Mesenteric fat pad (tissue), 1 donor: ENCODE measurements around the gene LRBA. TPM values are rescaled to one million over a fixed set of nuclear protein-coding genes. Genes with fewer than 3 reads are reported as not detected.

Experiments
- DNase-seq: peaks from one replicate; pipeline ENCODE4 v3.0.0-alpha.2; 2020; ENCODE audit warnings: low spot score
- total RNA-seq: library from RNA; stranded (reverse); fragmentation: NEBNext Ultra II Directional; extraction: Animal tissue kit (Norgen Biotek cat#: 25700); gene quantifications from one replicate; pipeline ENCODE4 v1.2.1, GENCODE V29; 2021
- donor health status: DM: yes; HTN: yes; CAD: no.

LRBA gene
- total RNA-seq, 1 donor from 2014 or later, result 25.6 TPM

- no peak for DNase-seq
These were observed 762.3 kb downstream of the LRBA start for GRCh38 chr4:150252741-150253140.

GRCh38 chr4:150252306-150252705 is 762.8 kb downstream of the LRBA start:
- DNase-seq, result no peak

GRCh38 chr4:150251752-150252190 is 763.3 kb downstream of the LRBA start:
- no peak for DNase-seq

GRCh38 chr4:150250998-150251651 is 764.0 kb downstream of the LRBA start:
- no peak for DNase-seq

GRCh38 chr4:150250293-150250997 is 764.6 kb downstream of the LRBA start:
- no peak for DNase-seq

GRCh38 chr4:150248181-150248580 is 766.9 kb downstream of the LRBA start:
- DNase-seq, result no peak

- DNase-seq, result no peak
These were observed 767.9 kb downstream of the LRBA start for GRCh38 chr4:150247184-150247583.

GRCh38 chr4:150244600-150244999 is 770.5 kb downstream of the LRBA start:
- DNase-seq, result no peak

- DNase-seq, result no peak
These were observed 771.2 kb downstream of the LRBA start for GRCh38 chr4:150243932-150244331.

GRCh38 chr4:150242820-150243458 is 772.1 kb downstream of the LRBA start:
- DNase-seq, result no peak

- no peak for DNase-seq
These were observed 775.1 kb downstream of the LRBA start for GRCh38 chr4:150240011-150240410.

- no peak for DNase-seq
These were observed 776.5 kb downstream of the LRBA start for GRCh38 chr4:150238591-150238990.

GRCh38 chr4:150237110-150237872 is 777.8 kb downstream of the LRBA start:
- no peak for DNase-seq

- DNase-seq, result no peak
These were observed 778.5 kb downstream of the LRBA start for GRCh38 chr4:150236626-150237025.

GRCh38 chr4:150235808-150236271 is 779.2 kb downstream of the LRBA start:
- no peak for DNase-seq

- no peak for DNase-seq
These were observed 779.8 kb downstream of the LRBA start for GRCh38 chr4:150235317-150235716.

- DNase-seq, result no peak
These were observed 780.8 kb downstream of the LRBA start for GRCh38 chr4:150234246-150234645.

- DNase-seq, result no peak
These were observed 783.1 kb downstream of the LRBA start for GRCh38 chr4:150232029-150232428.

- no peak for DNase-seq
These were observed 783.8 kb downstream of the LRBA start for GRCh38 chr4:150231107-150231770.

GRCh38 chr4:150230561-150230960 is 784.5 kb downstream of the LRBA start:
- DNase-seq, result no peak

- no peak for DNase-seq
These were observed 785.6 kb downstream of the LRBA start for GRCh38 chr4:150229520-150229919.
